ENCODE measurements around the gene PPP6R2. TPM values are rescaled to one million over a fixed set of nuclear protein-coding genes. Genes with fewer than 3 reads are reported as not detected.

The PPP6R2 gene
- polyA plus RNA-seq, 1 donor from 2014 or later: 85.4 TPM

GRCh38 chr22:50338860-50339462, 4.2 kb upstream of the PPP6R2 start:
- Histone ChIP-seq H3K36me3 (ENCODE audit: insufficient read depth, low read length) (no peaks in the 10 kb centered on the region), H2AFZ (ENCODE audit: low read depth, low read length) (no peak overlapping the region), H3K79me2 (replicated peaks; ENCODE audit: insufficient read depth, low read length) (peaks cover 7% of the 10 kb centered on the region), H3K9me3 (ENCODE audit: low read length) (no peaks in the 10 kb centered on the region), H3K9me2 (ENCODE audit: insufficient read depth, low read length) (no peaks in the 10 kb centered on the region), H4K20me1 (ENCODE audit: insufficient read depth) (no peaks in the 10 kb centered on the region), H3K4me2 (ENCODE audit: low read length) (no peak overlapping the region), H3F3A (ENCODE audit: insufficient read depth, low read length, poor library complexity, severe bottlenecking) (no peaks in the 10 kb centered on the region), H3K27me3 (ENCODE audit: insufficient read depth, low read depth, low read length) (no peaks in the 10 kb centered on the region), H3K9ac (ENCODE audit: low read length) (no peak overlapping the region), H3K4me3 (ENCODE audit: low read length) (no peak overlapping the region), H3K27ac (ENCODE audit: low read length) (no peak overlapping the region)
- TF ChIP-seq EP300 (conservative IDR thresholded peaks at IDR 0.05; ENCODE audit: poor library complexity, severe bottlenecking): no peak
- TF ChIP-seq MXI1 (conservative IDR thresholded peaks at IDR 0.05; ENCODE audit: poor library complexity, severe bottlenecking): no peak
- TF ChIP-seq TAF1 (IDR thresholded peaks at IDR 0.05; ENCODE audit: low read depth): no peak

GRCh38 chr22:50339945-50340879, 2.9 kb upstream of the PPP6R2 start:
- Histone ChIP-seq H3K4me2 (ENCODE audit: low read length) (no peak overlapping the region), H3K4me3 (ENCODE audit: low read length) (no peak overlapping the region), H3K9me3 (ENCODE audit: low read length) (no peaks in the 10 kb centered on the region), H3K79me2 (replicated peaks; ENCODE audit: insufficient read depth, low read length) (peaks cover 7% of the 10 kb centered on the region), H3K27ac (ENCODE audit: low read length) (no peak overlapping the region), H3K9ac (ENCODE audit: low read length) (no peak overlapping the region), H3K36me3 (ENCODE audit: insufficient read depth, low read length) (no peaks in the 10 kb centered on the region), H3K9me2 (ENCODE audit: insufficient read depth, low read length) (no peaks in the 10 kb centered on the region), H3K27me3 (ENCODE audit: insufficient read depth, low read depth, low read length) (no peaks in the 10 kb centered on the region), H2AFZ (ENCODE audit: low read depth, low read length) (no peak overlapping the region), H3F3A (ENCODE audit: insufficient read depth, low read length, poor library complexity, severe bottlenecking) (no peaks in the 10 kb centered on the region), H4K20me1 (ENCODE audit: insufficient read depth) (no peaks in the 10 kb centered on the region)
- TF ChIP-seq POLR2AphosphoS5 (IDR thresholded peaks at IDR 0.05) (no peak), TAF1 (IDR thresholded peaks at IDR 0.05; ENCODE audit: low read depth) (no peak), REST (IDR thresholded peaks at IDR 0.05; ENCODE audit: borderline replicate concordance) (no peak), MXI1 (conservative IDR thresholded peaks at IDR 0.05; ENCODE audit: poor library complexity, severe bottlenecking) (no peak), CTCF (IDR thresholded peaks at IDR 0.05; ENCODE audit: poor library complexity, severe bottlenecking) (no peak), EP300 (conservative IDR thresholded peaks at IDR 0.05; ENCODE audit: poor library complexity, severe bottlenecking) (no peak), RAD21 (conservative IDR thresholded peaks at IDR 0.05) (no peak), SMC3 (conservative IDR thresholded peaks at IDR 0.05; ENCODE audit: poor library complexity) (no peak), EZH2 (IDR thresholded peaks at IDR 0.05; ENCODE audit: borderline replicate concordance, insufficient read depth, low read length, poor library complexity, severe bottlenecking) (no peak)

Measured in neural cell (in vitro differentiated cells).